BLaER1 treated with 17β-estradiol and CSF1 and Interleukin-3, amounts not matched to agents 10 nM and 100 nM (cell line): ENCODE measurements around the gene SESTD1.

Source experiments
- H3K27ac ChIP-seq, 11 experiments: shearing (Covaris generic); formaldehyde crosslinking; 2 replicates each; pipeline ENCODE4 v1.8.1; 2022
- H3K27me3 ChIP-seq, 11 experiments: shearing (Covaris generic); formaldehyde crosslinking; 2 replicates each; pipeline ENCODE4 v1.8.1; 2022
- H3K36me3 ChIP-seq, 11 experiments: shearing (Covaris generic); formaldehyde crosslinking; 2 replicates each; pipeline ENCODE4 v1.8.1; 2022
- H3K4me1 ChIP-seq, 10 experiments: shearing (Covaris generic); formaldehyde crosslinking; 2 replicates each; pipeline ENCODE4 v1.8.1; 2022
- H3K4me2 ChIP-seq, 11 experiments: shearing (Covaris generic); formaldehyde crosslinking; 2 replicates each; pipeline ENCODE4 v1.8.1; 2022
- H3K4me3 ChIP-seq, 10 experiments: shearing (Covaris generic); formaldehyde crosslinking; 2 replicates each; pipeline ENCODE4 v1.8.1; 2022
- H3K9ac ChIP-seq, 11 experiments: shearing (Covaris generic); formaldehyde crosslinking; 2 replicates each; pipeline ENCODE4 v1.8.1; 2022
- H3K9me3 ChIP-seq, 11 experiments: shearing (Covaris generic); formaldehyde crosslinking; replicated peaks in 1 of 11; 2 replicates each; pipeline ENCODE4 v1.8.1; 2022
- H4K20me1 ChIP-seq, 11 experiments: shearing (Covaris generic); formaldehyde crosslinking; 2 replicates each; pipeline ENCODE4 v1.8.1; 2022
- Cebpa-rat ChIP-seq, 11 experiments: shearing (Covaris generic); IDR thresholded peaks; 2 replicates each; pipeline ENCODE4 v1.8.1; 2022

The SESTD1 gene, protein sequence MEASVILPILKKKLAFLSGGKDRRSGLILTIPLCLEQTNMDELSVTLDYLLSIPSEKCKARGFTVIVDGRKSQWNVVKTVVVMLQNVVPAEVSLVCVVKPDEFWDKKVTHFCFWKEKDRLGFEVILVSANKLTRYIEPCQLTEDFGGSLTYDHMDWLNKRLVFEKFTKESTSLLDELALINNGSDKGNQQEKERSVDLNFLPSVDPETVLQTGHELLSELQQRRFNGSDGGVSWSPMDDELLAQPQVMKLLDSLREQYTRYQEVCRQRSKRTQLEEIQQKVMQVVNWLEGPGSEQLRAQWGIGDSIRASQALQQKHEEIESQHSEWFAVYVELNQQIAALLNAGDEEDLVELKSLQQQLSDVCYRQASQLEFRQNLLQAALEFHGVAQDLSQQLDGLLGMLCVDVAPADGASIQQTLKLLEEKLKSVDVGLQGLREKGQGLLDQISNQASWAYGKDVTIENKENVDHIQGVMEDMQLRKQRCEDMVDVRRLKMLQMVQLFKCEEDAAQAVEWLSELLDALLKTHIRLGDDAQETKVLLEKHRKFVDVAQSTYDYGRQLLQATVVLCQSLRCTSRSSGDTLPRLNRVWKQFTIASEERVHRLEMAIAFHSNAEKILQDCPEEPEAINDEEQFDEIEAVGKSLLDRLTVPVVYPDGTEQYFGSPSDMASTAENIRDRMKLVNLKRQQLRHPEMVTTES

DNA sequence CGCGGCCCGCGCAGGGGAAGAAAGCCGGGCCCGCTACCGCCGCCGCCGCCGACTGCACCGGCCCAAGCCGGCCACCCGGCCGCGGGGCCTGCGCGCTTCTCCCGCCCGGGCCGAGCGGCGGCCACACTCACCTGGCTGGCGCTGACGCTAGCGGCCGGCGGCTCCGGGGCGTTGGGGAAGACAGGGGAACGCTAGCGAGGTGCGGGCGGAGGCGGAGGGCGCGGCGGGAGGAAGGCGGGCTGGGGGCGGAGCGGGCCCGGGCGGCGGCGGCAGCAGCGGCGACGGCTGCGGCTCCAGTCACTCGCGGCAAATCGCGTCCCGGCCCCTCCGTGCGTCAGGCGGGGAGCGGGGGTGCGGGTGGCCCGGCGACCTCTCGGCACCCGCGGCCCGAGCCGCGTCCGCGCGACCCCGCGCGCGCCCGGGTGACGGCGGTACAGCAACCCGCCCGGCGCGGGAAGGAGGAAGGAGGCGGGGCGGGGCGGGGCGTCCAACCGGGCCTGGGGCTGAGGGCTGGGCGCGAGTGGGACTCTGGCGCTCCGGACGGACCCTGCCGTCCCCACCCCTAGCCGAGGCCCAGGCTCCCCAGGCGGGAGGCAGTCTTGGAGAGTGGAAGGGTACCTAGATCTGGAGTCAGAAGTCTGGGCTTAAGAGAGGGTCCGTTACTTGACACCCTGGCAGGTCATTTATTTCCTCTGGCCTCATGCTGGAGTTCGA, at the start of gene SESTD1:
Gene SESTD1, minus strand, starts transcription at position 465 of the 714 bp plus-strand sequence. CDS start 72,991 bp downstream, outside the sequence.
- TF ChIP-seq Cebpa-rat (IDR thresholded peaks at IDR 0.05) = no peak
- H3K27me3 ChIP-seq = no peaks in the 10 kb centered on the region
- peak within 1 kb of the TSS; percentile 83 to 96 (median 90) for H3K4me2 ChIP-seq
- peak within 1 kb of the TSS; percentile 74 to 95 (median 89) for H3K4me3 ChIP-seq
- peaks cover 0 to 21% (median 4%) of the 10 kb centered on the region in 11 experiments; a peak in 6 of 22 replicates for H3K36me3 ChIP-seq
- peak within 1 kb of the TSS; percentile 90 to 97 (median 93) for H3K9ac ChIP-seq
- peak within 1 kb of the TSS; percentile 84 to 94 (median 88) for H3K27ac ChIP-seq
- peaks cover 16 to 51% (median 29%) of the 10 kb centered on the region in 10 experiments for H3K4me1 ChIP-seq
- H3K9me3 ChIP-seq = peaks cover 0 to 17% (median 8%) of the 10 kb centered on the region in 11 experiments; a peak in 13 of 22 replicates
- H4K20me1 ChIP-seq = peaks cover 0 to 23% (median 0%) of the 10 kb centered on the region in 11 experiments; a peak in 6 of 22 replicates

DNA sequence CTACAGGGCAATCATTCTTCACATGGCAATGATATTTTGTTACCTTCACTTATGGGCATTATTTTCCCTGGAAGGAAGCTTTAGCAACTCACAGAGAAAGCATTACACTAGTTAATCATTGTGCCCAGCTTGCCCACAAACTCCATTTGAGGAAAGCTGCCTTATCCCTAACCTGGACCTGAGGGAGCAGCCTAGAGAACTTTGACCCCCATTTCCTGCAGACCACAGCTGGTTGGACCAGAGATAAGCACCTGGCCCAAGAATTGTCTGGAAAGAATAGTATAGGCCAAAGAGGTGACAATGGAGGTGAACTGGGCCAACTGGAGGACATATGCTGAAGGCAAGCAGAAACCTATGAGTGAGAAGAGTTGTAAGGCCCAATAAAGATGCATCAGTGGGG, 48.4 kb upstream of the SESTD1 start:
- no peak for TF ChIP-seq Cebpa-rat (IDR thresholded peaks at IDR 0.05)
- H3K27ac ChIP-seq = no peak overlapping the region
- H3K27me3 ChIP-seq = no peaks in the 10 kb centered on the region
- peaks cover 0 to 8% (median 0%) of the 10 kb centered on the region in 11 experiments; a peak in 6 of 22 replicates for H3K9me3 ChIP-seq
- H3K4me3 ChIP-seq = no peak overlapping the region
- H3K36me3 ChIP-seq = no peaks in the 10 kb centered on the region
- no peaks in the 10 kb centered on the region for H4K20me1 ChIP-seq
- H3K4me1 ChIP-seq = peaks cover 0 to 6% (median 0%) of the 10 kb centered on the region in 10 experiments; a peak in 2 of 20 replicates
- no peak overlapping the region for H3K9ac ChIP-seq
- H3K4me2 ChIP-seq = no peak overlapping the region

GRCh38 chr2:179311101-179311500, 46.5 kb upstream of the SESTD1 start:
- no peak overlapping the region for H3K4me2 ChIP-seq
- H4K20me1 ChIP-seq = no peaks in the 10 kb centered on the region
- no peak overlapping the region for H3K9ac ChIP-seq
- no peak overlapping the region for H3K4me3 ChIP-seq
- no peaks in the 10 kb centered on the region for H3K27me3 ChIP-seq
- no peaks in the 10 kb centered on the region for H3K36me3 ChIP-seq
- H3K27ac ChIP-seq = no peak overlapping the region
- no peak for TF ChIP-seq Cebpa-rat (IDR thresholded peaks at IDR 0.05)
- H3K4me1 ChIP-seq = peaks cover 0 to 6% (median 0%) of the 10 kb centered on the region in 10 experiments; a peak in 2 of 20 replicates
- H3K9me3 ChIP-seq = peaks cover 0 to 8% (median 0%) of the 10 kb centered on the region in 11 experiments; a peak in 6 of 22 replicates

- Histone ChIP-seq H4K20me1 (no peaks in the 10 kb centered on the region), H3K9me3 (peaks cover 0 to 3% (median under 1%) of the 10 kb centered on the region in 11 experiments; a peak in 9 of 22 replicates), H3K36me3 (no peaks in the 10 kb centered on the region), H3K9ac (no peak overlapping the region), H3K4me1 (peaks cover 0 to 6% (median 0%) of the 10 kb centered on the region in 10 experiments; a peak in 2 of 20 replicates), H3K4me2 (no peak overlapping the region), H3K27ac (no peak overlapping the region), H3K27me3 (no peaks in the 10 kb centered on the region), H3K4me3 (no peak overlapping the region)
- TF ChIP-seq Cebpa-rat (IDR thresholded peaks at IDR 0.05) = no peak
These were observed 43.2 kb upstream of the SESTD1 start for GRCh38 chr2:179307616-179308371.

DNA sequence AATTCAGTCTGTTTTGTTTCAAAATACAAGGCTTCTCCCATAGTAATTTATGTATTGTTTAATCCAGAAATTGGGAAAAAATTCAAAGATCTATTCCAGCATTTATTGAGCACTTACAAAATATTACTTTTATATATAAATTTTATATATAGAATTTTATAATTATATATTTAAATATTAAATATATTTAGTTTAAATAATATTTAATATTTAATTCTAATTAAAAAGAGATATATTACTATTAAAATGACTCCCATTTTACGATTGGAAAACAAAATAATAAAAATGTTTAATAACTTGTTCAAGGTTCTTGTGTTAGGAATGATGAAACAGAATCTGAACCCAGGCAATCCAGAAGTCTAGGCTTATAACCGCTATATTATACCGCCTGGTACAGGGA, 40.5 kb upstream of the SESTD1 start:
- Histone ChIP-seq H3K4me2 (no peak overlapping the region), H3K36me3 (no peaks in the 10 kb centered on the region), H4K20me1 (no peaks in the 10 kb centered on the region), H3K27me3 (no peaks in the 10 kb centered on the region), H3K9me3 (peaks cover 6 to 19% (median 13%) of the 10 kb centered on the region in 11 experiments; a peak in 18 of 22 replicates), H3K9ac (no peak overlapping the region), H3K4me1 (peaks cover 0 to 6% (median 0%) of the 10 kb centered on the region in 10 experiments; a peak in 2 of 20 replicates), H3K27ac (no peak overlapping the region), H3K4me3 (no peak overlapping the region)
- no peak for TF ChIP-seq Cebpa-rat (IDR thresholded peaks at IDR 0.05)

- no peak for TF ChIP-seq Cebpa-rat (IDR thresholded peaks at IDR 0.05)
- H3K4me2 ChIP-seq = no peak overlapping the region
- H3K27ac ChIP-seq = no peak overlapping the region
- peaks cover 0 to 3% (median 0%) of the 10 kb centered on the region in 10 experiments; a peak in 2 of 20 replicates for H3K4me1 ChIP-seq
- no peaks in the 10 kb centered on the region for H4K20me1 ChIP-seq
- H3K36me3 ChIP-seq = no peaks in the 10 kb centered on the region
- no peak overlapping the region for H3K4me3 ChIP-seq
- no peak overlapping the region for H3K9ac ChIP-seq
- no peaks in the 10 kb centered on the region for H3K27me3 ChIP-seq
- H3K9me3 ChIP-seq = peaks cover 6 to 19% (median 13%) of the 10 kb centered on the region in 11 experiments; a peak in 18 of 22 replicates
These were observed 39.8 kb upstream of the SESTD1 start for GRCh38 chr2:179304424-179304823.

DNA sequence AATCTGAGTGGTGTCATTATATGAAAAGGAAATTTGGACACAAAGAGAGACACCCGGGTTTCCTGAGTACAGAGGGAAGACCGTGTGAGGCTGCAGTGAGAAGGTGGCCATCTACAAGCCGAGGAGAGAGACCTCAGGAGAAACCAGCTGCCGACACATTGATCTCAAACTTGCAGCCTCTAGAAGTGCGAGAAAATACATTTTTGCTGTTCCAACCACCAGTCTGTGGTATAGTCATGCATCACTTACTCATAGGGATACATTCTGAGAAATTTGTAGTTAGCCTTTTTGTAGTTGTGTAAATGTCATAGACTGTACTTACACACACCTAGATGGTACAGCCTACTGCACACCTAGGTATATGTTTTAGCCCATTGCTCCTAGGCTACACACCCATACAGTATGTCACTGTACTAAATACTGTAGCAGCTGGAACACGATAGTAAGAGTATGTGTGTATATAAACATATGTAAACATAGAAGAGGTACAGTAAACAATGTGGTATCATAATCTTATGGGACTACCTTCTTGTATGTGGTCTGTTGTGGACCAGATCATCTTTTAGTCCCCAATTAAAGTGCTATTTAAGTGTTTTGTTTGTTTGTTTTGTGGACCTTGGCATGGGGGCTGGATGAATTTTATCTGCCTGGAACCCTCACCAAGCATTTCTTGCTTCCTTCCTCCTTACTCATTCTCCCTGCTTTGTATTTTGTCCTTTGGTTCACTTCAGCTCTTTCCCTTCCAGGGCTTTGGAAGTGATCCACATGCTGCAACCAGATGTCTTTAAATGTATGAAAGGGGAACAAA, 38.3 kb upstream of the SESTD1 start:
- H3K4me2 ChIP-seq = no peak overlapping the region
- no peak overlapping the region for H3K4me3 ChIP-seq
- no peak for TF ChIP-seq Cebpa-rat (IDR thresholded peaks at IDR 0.05)
- H3K9ac ChIP-seq = no peak overlapping the region
- H3K27ac ChIP-seq = no peak overlapping the region
- H3K27me3 ChIP-seq = no peaks in the 10 kb centered on the region
- H3K4me1 ChIP-seq = no peaks in the 10 kb centered on the region
- no peaks in the 10 kb centered on the region for H3K36me3 ChIP-seq
- peaks cover 6 to 19% (median 13%) of the 10 kb centered on the region in 11 experiments; a peak in 18 of 22 replicates for H3K9me3 ChIP-seq
- H4K20me1 ChIP-seq = no peaks in the 10 kb centered on the region
